BE2C (cell line): Measurements from ENCODE around the gene PNPO.

Experiments used
- DNase-seq: peaks from one replicate; pipeline ENCODE4 v3.0.0-alpha.2; 2020
- H3K27me3 ChIP-seq: fragments of 250-450 bp; sonication (Bioruptor Pico); 2 replicates; pipeline ENCODE4 v1.5.1; 2020; ENCODE audit warnings: mild to moderate bottlenecking
- H3K36me3 ChIP-seq: fragments of 250-450 bp; sonication (Bioruptor Pico); 2 replicates; pipeline ENCODE4 v1.5.1; 2020; ENCODE audit warnings: mild to moderate bottlenecking
- H3K4me1 ChIP-seq: fragments of 250-450 bp; sonication (Bioruptor Pico); 2 replicates; pipeline ENCODE4 v1.5.1; 2020
- H3K4me3 ChIP-seq: 2 replicates; pipeline ENCODE4 v1.5.1; 2011; ENCODE audit warnings: low read depth, low read length
- H3K9me3 ChIP-seq: fragments of 250-450 bp; sonication (Bioruptor Pico); 2 replicates; pipeline ENCODE4 v1.5.1; 2020
- CTCF ChIP-seq: IDR thresholded peaks from 2 replicates; pipeline ENCODE4 v1.5.1; 2012; ENCODE audit warnings: mild to moderate bottlenecking, low read depth, low read length

The PNPO gene

GRCh38 chr17:47897561-47897960 lies 43.8 kb upstream of the PNPO start:
- H3K36me3 ChIP-seq, result no peaks in the 10 kb centered on the region
- DNase-seq, result no peak
- H3K4me3 ChIP-seq, result peak overlapping the region; percentile 91; the same call in 1 of the 2 replicates
- H3K4me1 ChIP-seq, result no peaks in the 10 kb centered on the region
- no peaks in the 10 kb centered on the region for H3K9me3 ChIP-seq
- TF ChIP-seq CTCF, result no peak
- H3K27me3 ChIP-seq, result no peaks in the 10 kb centered on the region

- Histone ChIP-seq H3K4me1 (no peaks in the 10 kb centered on the region), H3K9me3 (no peaks in the 10 kb centered on the region), H3K36me3 (no peaks in the 10 kb centered on the region), H3K4me3 (no peak overlapping the region), H3K27me3 (no peaks in the 10 kb centered on the region)
- TF ChIP-seq CTCF, result no peak
- no peak for DNase-seq
Observed at GRCh38 chr17:47898241-47898640, 43.1 kb upstream of the PNPO start.

- Histone ChIP-seq H3K9me3 (no peaks in the 10 kb centered on the region), H3K27me3 (no peaks in the 10 kb centered on the region), H3K36me3 (no peaks in the 10 kb centered on the region), H3K4me1 (no peaks in the 10 kb centered on the region), H3K4me3 (no peak overlapping the region)
- DNase-seq, result no peak
- no peak for TF ChIP-seq CTCF
Observed at GRCh38 chr17:47899643-47900042, 41.7 kb upstream of the PNPO start.

GRCh38 chr17:47901423-47901822 lies 39.9 kb upstream of the PNPO start:
- Histone ChIP-seq H3K27me3 (no peaks in the 10 kb centered on the region), H3K4me1 (no peaks in the 10 kb centered on the region), H3K36me3 (no peaks in the 10 kb centered on the region), H3K4me3 (no peak overlapping the region), H3K9me3 (no peaks in the 10 kb centered on the region)
- no peak for DNase-seq
- TF ChIP-seq CTCF, result no peak

- no peak for TF ChIP-seq CTCF
- no peak overlapping the region for H3K4me3 ChIP-seq
- no peaks in the 10 kb centered on the region for H3K9me3 ChIP-seq
- H3K27me3 ChIP-seq, result no peaks in the 10 kb centered on the region
- DNase-seq, result no peak
- H3K4me1 ChIP-seq, result no peaks in the 10 kb centered on the region
- H3K36me3 ChIP-seq, result no peaks in the 10 kb centered on the region
Observed at GRCh38 chr17:47902039-47902744, 39.2 kb upstream of the PNPO start.

GRCh38 chr17:47905221-47905733 lies 36.1 kb upstream of the PNPO start:
- H3K4me1 ChIP-seq, result no peaks in the 10 kb centered on the region
- no peak overlapping the region for H3K4me3 ChIP-seq
- no peaks in the 10 kb centered on the region for H3K9me3 ChIP-seq
- no peak for DNase-seq
- no peaks in the 10 kb centered on the region for H3K27me3 ChIP-seq
- no peaks in the 10 kb centered on the region for H3K36me3 ChIP-seq
- no peak for TF ChIP-seq CTCF
